ENCODE measurements around the gene CNNM3.

GRCh38 chr2:96872591-96873349 is 56.7 kb downstream of the CNNM3 start:
- TF ChIP-seq POLR2A (IDR thresholded peaks at IDR 0.05; ENCODE audit: low read depth, low read length) (no peak), POLR2AphosphoS5 (IDR thresholded peaks at IDR 0.05; ENCODE audit: low read depth, low read length) (no peak), TAF1 (IDR thresholded peaks at IDR 0.05; ENCODE audit: borderline replicate concordance, low read depth, low read length) (no peak)

All from GM12892 (cell line).